Loucy (cell line): ENCODE data around the gene SCYGR6.

ENCODE experiments used
- EZH2phosphoT487 ChIP-seq: fragments of 200-600 bp; IDR thresholded peaks from 2 replicates; pipeline ENCODE4 v1.6.1; 2018; ENCODE audit warnings: antibody characterized with exemption, mild to moderate bottlenecking, moderate library complexity, borderline replicate concordance
- TF ChIP-seq, protein P1 (sequence below): fragments of 200-600 bp; sonication (generic); conservative IDR thresholded peaks from 2 replicates; pipeline ENCODE4 v1.5.1; 2014; ENCODE audit warnings: mild to moderate bottlenecking, antibody characterized with exemption, low read length

DNA sequence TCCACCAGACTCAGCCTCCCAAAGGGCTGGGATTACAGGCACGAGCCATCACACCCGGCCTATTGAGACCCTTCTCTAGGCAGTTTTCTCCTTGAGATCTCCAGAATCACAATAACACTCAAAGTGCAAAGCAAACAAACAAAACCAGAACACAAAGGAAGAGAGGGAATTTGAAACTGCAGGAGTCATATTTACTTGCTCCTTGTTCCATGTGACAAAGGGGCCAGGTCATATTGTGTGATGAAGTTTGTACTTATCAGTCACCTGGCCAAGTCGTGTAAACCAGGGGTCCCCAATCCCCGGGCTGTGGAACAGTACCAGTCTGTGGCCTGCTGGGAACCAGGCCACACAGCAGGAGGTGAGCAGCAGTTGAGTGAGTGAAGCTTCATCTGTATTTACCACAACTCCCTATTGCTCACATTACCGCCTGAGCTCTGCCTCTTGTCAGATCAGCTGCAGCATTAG, 47.7 kb upstream of the SCYGR6 start:
- TF ChIP-seq, protein P1, sequence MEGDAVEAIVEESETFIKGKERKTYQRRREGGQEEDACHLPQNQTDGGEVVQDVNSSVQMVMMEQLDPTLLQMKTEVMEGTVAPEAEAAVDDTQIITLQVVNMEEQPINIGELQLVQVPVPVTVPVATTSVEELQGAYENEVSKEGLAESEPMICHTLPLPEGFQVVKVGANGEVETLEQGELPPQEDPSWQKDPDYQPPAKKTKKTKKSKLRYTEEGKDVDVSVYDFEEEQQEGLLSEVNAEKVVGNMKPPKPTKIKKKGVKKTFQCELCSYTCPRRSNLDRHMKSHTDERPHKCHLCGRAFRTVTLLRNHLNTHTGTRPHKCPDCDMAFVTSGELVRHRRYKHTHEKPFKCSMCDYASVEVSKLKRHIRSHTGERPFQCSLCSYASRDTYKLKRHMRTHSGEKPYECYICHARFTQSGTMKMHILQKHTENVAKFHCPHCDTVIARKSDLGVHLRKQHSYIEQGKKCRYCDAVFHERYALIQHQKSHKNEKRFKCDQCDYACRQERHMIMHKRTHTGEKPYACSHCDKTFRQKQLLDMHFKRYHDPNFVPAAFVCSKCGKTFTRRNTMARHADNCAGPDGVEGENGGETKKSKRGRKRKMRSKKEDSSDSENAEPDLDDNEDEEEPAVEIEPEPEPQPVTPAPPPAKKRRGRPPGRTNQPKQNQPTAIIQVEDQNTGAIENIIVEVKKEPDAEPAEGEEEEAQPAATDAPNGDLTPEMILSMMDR: no peak
- no peak for TF ChIP-seq EZH2phosphoT487
